ENCODE measurements around the gene KCTD15.
A peak's percentile ranks its signal among the peaks of the same experiment; 100 is the strongest.

KCTD15 gene

DNA sequence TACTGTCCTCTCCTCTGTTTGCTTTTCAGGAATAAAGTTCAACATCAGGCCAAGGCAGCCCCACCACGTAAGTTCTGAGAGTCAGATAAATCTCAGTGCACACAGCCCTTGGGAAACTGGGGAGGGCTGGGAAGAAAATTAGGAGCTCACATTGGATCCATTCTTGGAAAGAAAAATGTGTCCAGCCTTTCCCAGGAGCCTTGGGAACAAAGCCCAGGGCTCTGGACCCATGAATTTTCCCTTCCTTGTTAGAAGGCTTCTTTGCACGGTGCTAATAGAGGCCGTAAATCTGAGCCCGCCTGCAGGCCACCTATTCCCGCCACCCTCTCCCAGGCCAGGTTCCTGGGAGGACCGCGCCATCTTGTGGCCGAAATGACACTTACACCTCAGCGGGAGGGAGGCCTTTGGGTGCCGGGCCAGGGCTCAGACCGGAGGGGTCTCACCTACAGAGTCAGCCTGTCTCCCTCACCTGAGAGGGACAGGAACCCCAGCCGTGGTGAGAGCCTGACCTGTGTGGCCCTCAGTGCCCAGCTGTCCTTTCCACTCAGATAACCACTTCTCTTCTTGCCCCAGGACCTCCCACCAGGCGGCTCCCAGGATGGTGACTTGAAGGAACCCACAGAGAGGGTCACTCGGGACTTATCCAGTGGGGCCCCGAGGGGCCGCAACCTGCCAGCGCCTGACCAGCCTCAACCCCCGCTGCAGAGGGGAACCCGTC, 25.1 kb upstream of the KCTD15 start:
- peak; percentile 34 to 58 (median 48) for DNase-seq (ENCODE audit: low read depth in 4 of 4, low spot score in 1 of 4)

DNA sequence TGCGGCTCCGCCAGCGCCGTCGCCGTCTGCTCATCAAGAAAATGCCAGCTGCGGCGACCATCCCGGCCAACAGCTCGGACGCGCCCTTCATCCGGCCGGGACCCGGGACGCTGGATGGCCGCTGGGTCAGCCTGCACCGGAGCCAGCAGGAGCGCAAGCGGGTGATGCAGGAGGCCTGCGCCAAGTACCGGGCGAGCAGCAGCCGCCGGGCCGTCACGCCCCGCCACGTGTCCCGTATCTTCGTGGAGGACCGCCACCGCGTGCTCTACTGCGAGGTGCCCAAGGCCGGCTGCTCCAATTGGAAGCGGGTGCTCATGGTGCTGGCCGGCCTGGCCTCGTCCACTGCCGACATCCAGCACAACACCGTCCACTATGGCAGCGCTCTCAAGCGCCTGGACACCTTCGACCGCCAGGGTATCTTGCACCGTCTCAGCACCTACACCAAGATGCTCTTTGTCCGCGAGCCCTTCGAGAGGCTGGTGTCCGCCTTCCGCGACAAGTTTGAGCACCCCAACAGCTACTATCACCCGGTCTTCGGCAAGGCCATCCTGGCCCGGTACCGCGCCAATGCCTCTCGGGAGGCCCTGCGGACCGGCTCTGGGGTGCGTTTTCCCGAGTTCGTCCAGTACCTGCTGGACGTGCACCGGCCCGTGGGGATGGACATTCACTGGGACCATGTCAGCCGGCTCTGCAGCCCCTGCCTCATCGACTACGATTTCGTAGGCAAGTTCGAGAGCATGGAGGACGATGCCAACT, 24.4 kb upstream of the KCTD15 start:
- DNase-seq (ENCODE audit: low read depth in 4 of 4, low spot score in 1 of 4): no peak

DNA sequence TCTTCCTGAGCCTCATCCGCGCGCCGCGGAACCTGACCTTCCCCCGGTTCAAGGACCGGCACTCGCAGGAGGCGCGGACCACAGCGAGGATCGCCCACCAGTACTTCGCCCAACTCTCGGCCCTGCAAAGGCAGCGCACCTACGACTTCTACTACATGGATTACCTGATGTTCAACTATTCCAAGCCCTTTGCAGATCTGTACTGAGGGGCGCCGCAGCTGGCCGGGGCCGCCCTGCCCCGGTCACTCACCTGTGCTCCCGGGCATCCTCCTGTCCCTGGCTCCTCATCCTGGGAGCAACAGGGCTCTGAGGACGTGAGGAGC, 23.9 kb upstream of the KCTD15 start:
- no peak for DNase-seq (ENCODE audit: low read depth in 4 of 4, low spot score in 1 of 4)

DNA sequence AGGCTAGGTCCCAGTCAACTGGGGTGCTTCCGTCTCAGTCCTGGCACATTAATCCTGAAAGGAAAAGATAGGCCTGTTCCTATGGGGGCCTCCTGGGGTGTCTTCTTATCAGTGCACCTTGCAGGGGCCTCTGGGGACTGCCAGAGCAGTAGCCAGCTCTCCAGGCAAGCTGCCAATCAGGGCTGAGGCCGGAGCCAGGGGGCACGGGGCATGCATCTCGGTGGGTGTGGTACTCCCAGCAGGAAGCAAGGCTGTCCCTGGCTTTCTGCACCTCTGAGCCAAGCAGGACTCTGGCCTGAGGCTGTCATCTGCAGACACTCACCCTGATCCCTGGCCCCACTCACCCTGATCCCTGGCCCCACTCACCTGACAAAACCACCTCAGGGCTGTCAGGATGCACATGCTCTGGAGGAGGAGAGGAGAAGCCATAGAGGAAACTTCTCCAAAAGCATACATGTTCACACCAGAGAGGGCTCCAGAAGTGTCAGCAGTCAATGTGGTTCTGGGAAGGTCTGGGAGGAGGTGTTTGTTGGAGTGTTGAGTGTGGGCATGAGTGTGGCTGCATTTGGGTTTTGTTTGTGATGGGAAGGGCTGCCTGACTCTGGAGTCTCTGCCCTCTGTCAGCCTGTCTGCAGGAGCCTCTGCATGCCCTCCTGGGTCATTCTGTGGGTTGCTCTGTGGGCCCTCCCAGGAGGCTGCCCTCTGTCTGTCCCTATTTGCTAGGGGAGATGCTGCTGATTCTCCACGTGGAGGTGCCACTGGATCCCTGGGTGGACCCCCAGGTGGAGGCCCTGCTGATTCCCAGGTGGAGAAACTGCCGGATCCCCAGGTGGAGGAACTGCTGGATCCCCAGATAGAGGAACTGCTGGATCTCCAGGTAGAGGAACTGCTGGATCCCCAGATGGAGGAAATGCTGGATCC, 22.7 kb upstream of the KCTD15 start:
- DNase-seq (ENCODE audit: low read depth in 4 of 4, low spot score in 1 of 4): no peak

DNA sequence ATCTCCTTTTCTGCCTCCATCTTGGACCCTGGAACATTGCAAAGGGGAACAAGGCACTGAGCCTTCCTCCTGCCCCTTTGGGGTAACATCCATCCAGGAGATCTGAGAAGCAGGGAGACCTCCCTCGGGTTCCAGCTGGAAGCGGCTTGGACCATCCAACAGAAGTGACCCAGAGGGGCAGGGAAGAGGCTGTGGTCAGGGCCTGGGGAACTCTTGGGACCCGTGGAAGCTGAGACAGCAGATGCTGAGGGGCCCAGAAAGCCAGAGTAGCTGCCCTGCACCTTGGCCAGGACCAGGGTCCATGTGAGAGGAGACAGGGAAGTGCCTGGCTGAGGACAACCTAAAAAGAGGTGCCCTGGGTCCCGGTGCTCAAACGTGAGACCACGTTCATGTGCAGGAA, 21.9 kb upstream of the KCTD15 start:
- DNase-seq (ENCODE audit: low read depth in 4 of 4, low spot score in 1 of 4): no peak

DNA sequence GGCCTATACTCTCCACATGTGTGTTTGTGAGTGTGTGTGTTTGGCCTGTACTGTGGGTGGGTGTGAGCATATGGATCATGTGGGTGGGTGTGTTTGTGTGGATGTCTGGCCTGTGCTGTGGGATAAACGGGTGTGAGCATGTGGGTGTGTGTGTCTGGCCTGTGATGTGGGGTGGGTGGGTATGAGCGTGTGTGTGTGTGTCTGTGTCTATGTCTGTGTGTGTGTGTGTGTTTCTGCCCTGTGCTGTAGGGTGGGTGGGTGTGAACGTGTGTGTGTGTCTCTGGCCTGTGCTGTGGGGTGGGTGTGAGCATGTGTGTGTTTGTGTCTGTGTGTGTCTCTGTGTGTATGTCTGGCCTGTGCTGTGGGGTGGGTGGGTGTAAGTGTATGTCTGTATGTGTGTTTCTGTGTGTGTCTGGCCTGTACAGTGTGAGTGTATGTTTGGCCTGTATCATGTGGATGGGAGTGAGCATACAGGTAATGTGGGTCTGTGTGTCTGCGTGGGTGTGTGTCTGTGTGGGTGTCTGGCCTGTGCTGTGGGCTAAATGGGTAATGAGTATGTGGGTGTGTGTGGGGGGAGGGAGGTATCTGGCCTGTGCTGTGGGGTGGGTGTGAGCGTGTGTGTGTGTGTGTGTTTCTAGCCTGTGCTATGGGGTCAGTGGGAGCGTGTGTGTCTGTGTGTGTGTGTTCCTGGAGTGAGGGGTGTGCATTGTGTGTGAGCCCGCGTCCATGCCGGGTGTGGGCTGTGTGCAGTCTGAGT, 20.8 kb upstream of the KCTD15 start:
- DNase-seq (ENCODE audit: low read depth in 4 of 4, low spot score in 1 of 4): no peak

DNA sequence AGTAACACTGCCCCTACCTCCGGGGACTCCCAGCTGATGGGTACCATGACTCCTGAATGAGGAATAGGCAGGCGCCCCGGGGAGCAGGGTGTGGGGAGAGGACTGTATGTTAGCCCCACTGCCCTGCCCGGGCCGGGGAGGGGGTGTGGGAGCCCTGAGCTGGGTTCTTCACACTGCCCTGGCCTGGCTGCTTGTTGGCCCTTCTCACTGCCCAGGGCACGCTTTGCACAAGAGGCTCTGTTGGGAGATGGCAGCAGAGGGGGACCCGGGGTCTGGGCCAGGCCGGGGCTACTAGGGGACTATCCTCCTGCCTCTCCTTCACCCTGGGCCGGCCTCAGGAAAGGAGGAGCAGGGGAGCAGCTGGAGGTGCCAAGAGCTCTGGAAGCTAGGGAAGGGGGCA, 19.3 kb upstream of the KCTD15 start:
- no peak for DNase-seq (ENCODE audit: low read depth in 4 of 4, low spot score in 1 of 4)

DNA sequence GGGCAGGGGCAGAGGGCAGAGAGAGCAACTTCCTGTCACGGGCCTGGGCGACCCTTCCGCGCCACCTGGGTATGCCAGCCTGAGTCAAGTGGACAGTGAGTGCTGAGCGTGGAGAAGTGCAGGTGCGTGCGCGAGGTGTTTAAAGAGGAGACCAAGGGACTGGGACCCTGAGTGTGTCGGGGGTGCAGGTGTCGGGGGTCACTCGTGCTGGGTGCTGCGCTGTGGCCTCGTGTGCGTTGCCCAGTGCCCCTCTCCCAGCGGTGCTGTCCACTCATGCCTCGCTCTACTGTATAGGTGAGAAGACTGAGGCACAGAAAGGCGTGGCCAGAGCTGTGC, 18.9 kb upstream of the KCTD15 start:
- no peak for DNase-seq (ENCODE audit: low read depth in 4 of 4, low spot score in 1 of 4)

DNA sequence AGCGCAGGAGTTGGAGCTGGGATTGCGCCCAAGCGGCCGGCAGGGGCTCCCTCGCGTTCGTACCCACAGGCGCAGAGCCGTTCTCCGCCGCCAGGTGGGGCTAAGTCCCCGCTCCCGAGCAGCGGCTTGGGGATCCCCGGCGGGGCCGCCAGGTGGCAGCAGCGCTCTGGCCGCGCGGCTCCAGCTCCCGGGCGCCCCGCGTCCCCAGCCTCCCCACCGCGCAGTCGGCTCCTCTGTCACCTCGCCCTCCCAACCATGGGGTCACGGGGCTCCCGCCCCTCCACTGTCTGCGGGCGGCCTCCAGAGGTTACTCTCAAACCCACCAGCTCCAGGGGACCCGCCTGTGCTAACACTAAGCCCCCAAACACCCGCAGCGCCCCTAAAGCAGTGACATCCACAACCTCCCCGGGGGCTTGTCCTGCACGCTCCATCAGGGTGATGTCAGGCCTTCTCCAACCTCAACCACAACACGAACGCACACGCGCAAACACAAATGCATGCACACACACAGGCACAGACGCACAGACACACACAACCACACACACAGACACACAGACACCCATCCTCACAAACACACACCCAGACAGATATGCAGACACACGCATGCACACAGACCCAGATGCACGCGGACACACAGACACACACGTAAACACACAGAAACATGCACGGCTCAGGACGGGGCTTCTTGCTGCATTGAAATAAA, 18.4 kb upstream of the KCTD15 start:
- DNase-seq (ENCODE audit: low read depth in 4 of 4, low spot score in 1 of 4): peak; percentile 72 to 90 (median 77)

DNA sequence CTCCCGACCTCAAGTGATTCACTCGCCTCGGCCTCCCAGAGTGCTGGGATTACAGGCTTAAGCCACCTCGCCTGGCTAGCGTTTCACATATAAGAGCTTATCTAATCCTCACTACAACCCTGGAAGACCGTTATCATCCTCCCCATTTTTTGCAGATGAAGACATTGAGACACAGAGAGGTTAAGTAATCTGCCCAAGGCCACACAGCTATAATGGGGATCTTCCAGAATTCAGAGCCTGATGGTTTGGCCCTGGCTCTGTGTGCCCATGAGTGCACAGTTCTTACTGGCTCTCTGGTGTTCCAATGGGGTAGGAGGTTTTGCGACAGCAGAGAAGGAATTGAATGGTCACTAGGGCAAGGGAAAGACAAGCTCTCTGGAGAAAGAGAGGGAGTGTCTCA, 16.8 kb upstream of the KCTD15 start:
- no peak for DNase-seq (ENCODE audit: low read depth in 4 of 4, low spot score in 1 of 4)

DNA sequence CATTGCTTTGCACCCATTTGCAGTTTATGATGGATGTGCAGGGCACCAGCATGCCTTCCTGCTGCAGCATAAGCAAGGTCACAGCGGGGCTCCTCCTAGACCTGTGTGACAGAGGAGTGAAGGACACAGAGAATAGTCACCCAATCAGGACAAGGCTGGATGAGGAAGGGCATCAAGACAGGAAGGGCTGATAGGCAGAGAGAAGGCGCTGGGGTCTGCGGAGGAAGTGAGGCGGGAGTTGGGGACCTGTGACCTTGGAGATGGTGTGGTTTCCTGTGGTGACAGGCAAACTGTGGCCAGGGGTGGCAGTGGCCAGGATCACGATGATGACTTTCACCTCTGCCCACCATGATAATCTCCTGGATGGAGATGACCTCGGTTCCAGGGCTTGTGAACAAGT, 16.4 kb upstream of the KCTD15 start:
- no peak for DNase-seq (ENCODE audit: low read depth in 4 of 4, low spot score in 1 of 4)

DNA sequence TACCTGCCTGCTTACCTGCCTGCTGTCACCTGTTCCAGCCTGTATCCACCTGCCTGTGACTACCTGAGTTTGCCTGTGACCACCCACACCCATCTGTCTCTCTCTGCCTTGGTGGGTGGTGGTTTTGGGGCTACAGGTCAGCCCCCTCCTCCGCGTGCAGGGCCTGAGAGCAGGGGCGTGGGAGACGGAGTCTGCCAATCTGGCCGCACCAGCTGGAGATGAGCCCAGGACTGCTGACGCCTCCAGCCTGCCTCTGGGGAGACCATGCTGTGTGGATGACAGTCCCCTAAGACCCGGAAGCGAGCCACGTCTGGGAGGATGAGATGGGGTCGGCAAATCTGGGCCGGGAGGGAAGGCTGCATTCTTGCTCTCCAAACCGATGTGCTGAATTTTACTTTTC, 15.9 kb upstream of the KCTD15 start:
- no peak for DNase-seq (ENCODE audit: low read depth in 4 of 4, low spot score in 1 of 4)

DNA sequence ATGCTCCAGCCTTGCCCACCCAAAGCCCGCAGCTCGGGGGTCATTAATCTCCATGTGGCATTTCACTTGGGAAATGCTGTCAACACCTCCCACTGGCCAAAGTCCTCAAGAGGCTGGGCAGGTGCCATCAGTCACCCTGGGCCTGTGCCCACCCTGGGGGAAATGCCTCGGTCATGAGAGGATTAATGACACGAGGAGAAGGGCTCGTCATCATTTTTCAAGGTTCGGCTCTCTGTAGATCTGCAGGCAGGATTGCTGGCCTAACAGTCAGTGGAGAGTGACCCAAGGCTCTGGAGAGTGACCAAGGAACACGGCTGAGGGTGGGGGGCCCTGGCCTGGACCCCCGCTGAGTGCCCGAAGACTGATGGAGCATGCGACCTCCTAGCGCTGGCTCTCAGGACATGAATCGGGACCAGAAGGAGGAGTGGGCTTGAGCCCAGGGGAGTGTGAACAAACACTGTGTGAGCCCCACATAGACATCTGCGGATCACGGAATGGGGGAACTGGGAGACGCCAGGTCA, 15.2 kb upstream of the KCTD15 start:
- no peak for DNase-seq (ENCODE audit: low read depth in 4 of 4, low spot score in 1 of 4)

DNA sequence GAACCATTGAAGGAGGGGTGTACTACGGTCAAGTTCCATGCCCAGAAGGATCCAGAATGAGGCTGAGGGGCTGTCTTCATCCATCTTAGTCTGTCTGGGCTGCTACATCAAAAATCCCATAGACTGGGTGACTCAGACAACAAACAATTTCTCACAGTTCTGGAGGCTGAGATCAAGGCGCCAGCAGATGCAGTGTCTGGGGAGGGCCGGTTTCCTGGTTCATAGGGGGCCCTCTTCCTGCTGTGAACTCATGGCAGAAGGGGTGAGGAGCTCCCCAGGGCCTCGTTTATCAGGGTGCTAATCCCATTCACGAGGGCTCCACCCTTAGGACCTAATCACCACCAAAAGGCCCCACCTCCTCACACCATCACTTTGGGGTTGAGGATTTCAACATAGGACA, 14.7 kb upstream of the KCTD15 start:
- no peak for DNase-seq (ENCODE audit: low read depth in 4 of 4, low spot score in 1 of 4)

DNA sequence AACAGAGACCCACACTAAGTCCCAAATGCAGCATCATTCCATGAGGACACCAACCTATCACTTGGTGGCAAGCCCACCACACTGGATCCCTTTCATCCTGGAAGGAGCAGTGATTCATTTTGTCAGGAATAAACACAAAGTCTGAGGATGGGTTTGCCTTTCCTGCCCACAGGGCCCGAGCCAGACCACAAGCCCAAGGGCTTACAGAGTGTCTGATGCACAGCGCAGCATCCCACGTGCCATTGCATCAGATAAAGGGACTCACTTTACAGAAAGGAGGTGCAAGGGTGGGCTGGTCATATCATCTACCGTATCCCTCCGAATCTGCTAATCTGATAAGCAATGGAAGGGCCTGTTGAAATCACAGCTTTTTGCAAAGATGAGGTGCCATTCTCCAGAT, 12.2 kb upstream of the KCTD15 start:
- no peak for DNase-seq (ENCODE audit: low read depth in 4 of 4, low spot score in 1 of 4)

DNA sequence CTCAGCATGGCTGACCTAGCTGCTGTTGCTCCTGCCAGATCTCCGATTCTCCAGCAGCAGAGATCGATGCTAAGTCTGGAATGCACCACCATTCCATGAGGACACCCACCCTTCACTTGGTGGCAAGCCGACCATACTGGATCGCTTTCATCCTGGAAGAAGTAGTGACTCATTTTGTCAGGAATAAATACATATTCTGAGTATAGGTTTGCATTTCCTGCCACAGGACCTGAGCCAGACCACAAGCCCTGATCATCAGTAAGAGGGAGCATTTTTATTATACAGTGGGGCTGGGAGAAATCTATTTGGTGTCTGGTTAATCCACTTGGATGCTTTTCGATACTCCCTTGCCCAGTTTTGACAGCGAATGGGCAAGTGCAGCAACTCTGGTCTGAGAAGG, 10.9 kb upstream of the KCTD15 start:
- no peak for DNase-seq (ENCODE audit: low read depth in 4 of 4, low spot score in 1 of 4)

DNA sequence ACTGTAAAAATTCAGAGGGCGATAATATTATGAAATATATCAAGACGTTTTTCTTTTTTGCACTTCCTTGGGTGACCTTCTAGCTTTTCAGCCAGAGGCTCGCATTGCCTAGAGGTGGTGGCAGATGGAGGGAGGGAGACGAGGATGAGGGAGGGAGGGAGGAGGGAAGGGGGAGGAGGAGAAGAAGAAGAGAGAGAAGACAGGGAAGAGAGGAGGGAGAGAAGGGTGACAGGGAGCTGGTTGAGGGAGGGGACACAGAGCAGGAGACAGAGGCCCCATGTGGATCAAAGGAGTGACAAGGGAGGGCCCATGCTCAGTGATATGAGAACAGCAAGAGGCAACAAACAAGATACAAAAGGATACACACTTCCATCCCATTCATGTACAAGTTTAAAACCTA, 8.0 kb upstream of the KCTD15 start:
- no peak for DNase-seq (ENCODE audit: low read depth in 4 of 4, low spot score in 1 of 4)

DNA sequence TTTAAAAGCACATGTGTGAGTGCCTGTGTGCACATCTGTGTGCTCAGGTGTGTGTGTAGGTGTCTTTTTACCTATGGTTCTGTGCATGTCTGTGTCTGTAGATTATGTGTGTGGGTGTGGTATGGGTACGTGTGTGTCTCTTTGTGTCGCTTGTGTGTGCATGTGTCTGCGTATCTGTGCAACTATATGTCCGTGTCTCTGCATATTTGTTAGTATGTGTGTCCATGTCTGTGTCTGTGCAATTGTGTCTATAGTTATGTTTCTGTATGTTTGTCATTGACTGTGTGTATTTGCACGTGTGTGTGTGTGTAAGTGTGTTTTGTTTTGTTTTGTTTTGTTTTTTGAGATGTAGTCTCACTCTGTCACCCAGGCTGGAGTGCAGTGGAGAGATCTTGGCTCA, 7.3 kb upstream of the KCTD15 start:
- no peak for DNase-seq (ENCODE audit: low read depth in 4 of 4, low spot score in 1 of 4)

DNA sequence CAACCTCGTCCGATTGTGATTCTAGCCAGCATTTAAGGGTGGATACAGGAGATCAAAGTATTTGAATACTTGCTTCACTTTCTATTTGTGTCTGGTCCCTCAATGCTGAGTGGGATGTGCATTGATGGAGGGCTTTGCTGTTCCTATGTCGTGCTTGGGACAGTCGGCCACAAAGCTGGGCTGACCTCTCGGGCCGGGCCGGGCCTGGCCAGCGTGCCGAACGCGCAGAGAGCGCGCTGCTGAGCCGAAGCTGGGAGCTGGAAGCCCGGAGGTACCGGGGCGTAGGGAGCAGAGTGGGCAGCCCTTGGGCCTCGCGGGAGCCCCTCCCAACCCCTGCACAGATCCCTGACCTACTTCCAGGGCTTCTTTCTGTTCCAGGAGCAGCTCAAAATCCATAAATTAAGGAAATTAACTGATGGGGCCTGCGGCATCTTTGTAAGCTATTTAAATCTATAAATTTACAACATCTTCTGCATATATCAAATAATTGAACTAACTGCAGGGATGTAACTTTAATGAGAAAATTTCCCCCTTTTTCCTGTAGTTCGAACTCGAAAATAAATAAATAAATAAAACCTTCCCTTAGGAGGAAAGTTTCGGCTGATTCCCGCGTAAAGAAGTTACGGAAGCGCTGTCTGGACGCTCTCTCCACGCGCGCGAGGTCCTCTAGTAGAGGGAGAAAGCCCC, 1.8 kb upstream of the KCTD15 start:
- no peak for DNase-seq (ENCODE audit: low read depth in 4 of 4, low spot score in 1 of 4)

All from stimulated activated CD4-positive, alpha-beta T cell treated with anti-CD3 and anti-CD28 coated beads, Interleukin-1b, Interleukin-23, amount 100 ng/mL, for 24 hours (primary cell).